K562 (cell line): ENCODE data around the gene MYCBP. TPM values are rescaled to one million over a fixed set of nuclear protein-coding genes. Genes with fewer than 3 reads are reported as not detected.

Experiments used
- ATAC-seq: fragments of 200-7000 bp; cut with Tn5 transposase; 3 replicates; pipeline ENCODE4 v1.9.1; 2020; ENCODE audit warnings: moderate library complexity
- BruUV-seq: library from RNA; stranded (reverse); fragments of 400-500 nt; replicated peaks from 2 replicates; lab custom pipeline; 2021; lab: Mats Ljungman, UMichigan
- CTCF ChIA-PET: fragments of 300-600 bp; formaldehyde crosslinking; extraction: SDS; loops from one replicate; lab custom pipeline; 2021; ENCODE audit warnings: low intra/inter-chr PET ratio; lab: Yijun Ruan, JAX
- POLR2A ChIA-PET: fragments of 300-600, 350-650 bp; sonication (Branson Sonifier 250); formaldehyde crosslinking; extraction: SDS; loops from one replicate; lab custom pipeline; 2021; ENCODE audit warnings: antibody characterized with exemption, inconsistent platforms; lab: Yijun Ruan, JAX
- DNase-seq, 4 experiments: peaks; one replicate each; pipeline versions ENCODE4 v3.0.0 to v3.0.0-alpha.2; 2011 to 2018; ENCODE audit warnings: low spot score in 3 of 4, mixed read lengths in 3 of 4; ENCODE audit errors: extremely low read depth in 1 of 4
- FAIRE-seq: peaks from 2 replicates; lab custom pipeline; 2011; peaks lifted over from hg19 to GRCh38; lab: Jason Lieb, UNC
- H2AFZ ChIP-seq: 2 replicates; pipeline ENCODE4 v1.6.0; 2011; ENCODE audit warnings: low read depth, low read length, control low read depth, inconsistent platforms
- H3K27ac ChIP-seq: fragments of 200-600 bp; 3 replicates; pipeline ENCODE4 v1.8.0; 2011; ENCODE audit warnings: low read depth, mild to moderate bottlenecking, control low read depth, inconsistent platforms, low read length, moderate library complexity, mixed read lengths; ENCODE audit errors: extremely low read depth
- H3K27me3 ChIP-seq, 2 experiments: fragments of 300-600 bp in 1 of 2; 2 replicates in 1 of 2; 3 replicates in 1 of 2; pipeline versions ENCODE4 v1.6.0 to v1.8.0; 2011; ENCODE audit warnings: inconsistent platforms in 2 of 2, low read length in 2 of 2, mild to moderate bottlenecking in 1 of 2, mixed read lengths in 1 of 2, moderate library complexity in 1 of 2; ENCODE audit not compliant: control insufficient read depth in 2 of 2, insufficient read depth in 2 of 2
- H3K36me3 ChIP-seq: fragments of 300-600 bp; 3 replicates; pipeline ENCODE4 v1.8.0; 2011; ENCODE audit warnings: mild to moderate bottlenecking, low read length, inconsistent platforms; ENCODE audit not compliant: control insufficient read depth, insufficient read depth
- H3K4me1 ChIP-seq, 2 experiments: fragments of 200-600 bp in 1 of 2; replicated peaks in 1 of 2; 2 replicates in 1 of 2; 3 replicates in 1 of 2; pipeline versions ENCODE4 v1.5.1 to v1.8.0; 2011; ENCODE audit warnings: inconsistent platforms in 2 of 2, low read length in 2 of 2, mild to moderate bottlenecking in 1 of 2, mixed read lengths in 1 of 2, moderate library complexity in 1 of 2; ENCODE audit not compliant: control insufficient read depth in 2 of 2, insufficient read depth in 2 of 2
- H3K4me2 ChIP-seq: 2 replicates; pipeline ENCODE4 v1.6.1; 2011; ENCODE audit warnings: low read length, control low read depth, inconsistent platforms, mixed read lengths; ENCODE audit not compliant: insufficient read depth
- H3K4me3 ChIP-seq: fragments of 200-600 bp; sonication (generic), shearing (Covaris generic); 2 replicates; pipeline ENCODE4 v1.5.1; 2016; ENCODE audit warnings: control low read depth, inconsistent platforms
- H3K79me2 ChIP-seq: fragments of 200-600 bp; 3 replicates; pipeline ENCODE4 v1.8.0; 2011; ENCODE audit warnings: low read length, inconsistent platforms; ENCODE audit not compliant: control insufficient read depth, insufficient read depth
- H3K9ac ChIP-seq, 2 experiments: 2 replicates each; pipeline versions ENCODE4 v1.6.0 to v1.6.1; 2011; ENCODE audit warnings: low read depth in 2 of 2, low read length in 2 of 2, control low read depth in 1 of 2, inconsistent platforms in 1 of 2, mild to moderate bottlenecking in 1 of 2, mixed read lengths in 1 of 2; ENCODE audit not compliant: insufficient read depth in 1 of 2
- H3K9me1 ChIP-seq: one replicate; pipeline ENCODE4 v1.6.0; 2011; ENCODE audit warnings: inconsistent platforms, mild to moderate bottlenecking, low read length, moderate library complexity; ENCODE audit not compliant: control insufficient read depth, insufficient read depth
- H3K9me3 ChIP-seq: replicated peaks from 2 replicates; pipeline ENCODE4 v1.5.1; 2011; ENCODE audit warnings: low read depth, low read length, inconsistent platforms; ENCODE audit not compliant: control insufficient read depth, insufficient read depth
- H4K20me1 ChIP-seq: replicated peaks from 2 replicates; pipeline ENCODE4 v1.6.1; 2011; ENCODE audit warnings: low read length, inconsistent platforms, mixed read lengths; ENCODE audit not compliant: control insufficient read depth, insufficient read depth
- BCL6 ChIP-seq: fragments of 250-450 bp; sonication (Bioruptor Pico); IDR thresholded peaks from 2 replicates; pipeline ENCODE4 v1.4.0; 2020
- CHD1 ChIP-seq: fragments of 200-600 bp; sonication (generic); IDR thresholded peaks from one replicate; pipeline ENCODE4 v1.6.1; 2012; ENCODE audit warnings: mild to moderate bottlenecking, moderate library complexity, low read length, inconsistent platforms
- E4F1 ChIP-seq: fragments of 250-450 bp; sonication (Bioruptor Pico); IDR thresholded peaks from 2 replicates; pipeline ENCODE4 v1.5.0; 2021; ENCODE audit warnings: mild to moderate bottlenecking, borderline replicate concordance
- FOXK1 ChIP-seq: sonication (generic); formaldehyde crosslinking; IDR thresholded peaks from 2 replicates; pipeline ENCODE4 v1.8.0; 2022; ENCODE audit warnings: missing genetic modification reagents, mild to moderate bottlenecking, borderline replicate concordance
- FUS ChIP-seq: fragments of 200-400 bp; formaldehyde crosslinking; optimal IDR thresholded peaks from 2 replicates; pipeline ENCODE3; 2017; ENCODE audit warnings: low read depth, low read length
- HNRNPH1 ChIP-seq: fragments of 200-400 bp; formaldehyde crosslinking; optimal IDR thresholded peaks from 2 replicates; pipeline ENCODE3; 2017; ENCODE audit warnings: low read depth, mild to moderate bottlenecking, low read length, moderate library complexity
- KDM4B ChIP-seq, 2 experiments: fragments of 450-650 bp in 1 of 2; sonication (generic) in 1 of 2; IDR thresholded peaks; 2 replicates each; pipeline ENCODE4 v1.6.1; 2016 to 2017; ENCODE audit warnings: borderline replicate concordance in 2 of 2, antibody characterized with exemption in 1 of 2, low read depth in 1 of 2, mild to moderate bottlenecking in 1 of 2
- OTX1 ChIP-seq: fragments of 450-650 bp; formaldehyde crosslinking; IDR thresholded peaks from 2 replicates; pipeline ENCODE4 v1.4.0; 2022; ENCODE audit warnings: mild to moderate bottlenecking
- RBM14 ChIP-seq: fragments of 200-400 bp; formaldehyde crosslinking; IDR thresholded peaks from 2 replicates; pipeline ENCODE4 v1.6.1; 2018; ENCODE audit warnings: low read depth, mild to moderate bottlenecking, low read length, moderate library complexity, borderline replicate concordance; ENCODE audit not compliant: insufficient read depth
- SIRT6 ChIP-seq: IDR thresholded peaks from one replicate; pipeline ENCODE4 v1.6.1; 2012; ENCODE audit warnings: low read depth, mild to moderate bottlenecking, control low read depth, inconsistent platforms, low read length, moderate library complexity
- SNRNP70 ChIP-seq: fragments of 200-400 bp; formaldehyde crosslinking; optimal IDR thresholded peaks from 2 replicates; pipeline ENCODE3; 2017; ENCODE audit warnings: low read depth, low read length
- ZKSCAN8 ChIP-seq: fragments of 200-800 bp; sonication (Bioruptor generic); IDR thresholded peaks from 2 replicates; pipeline ENCODE4 v1.6.1; 2016; ENCODE audit warnings: missing genetic modification characterization, missing compliant biosample characterization
- ZNF766 ChIP-seq: fragments of 200-800 bp; sonication (Bioruptor generic); conservative IDR thresholded peaks from 2 replicates; pipeline ENCODE4 v1.6.1; 2016; ENCODE audit warnings: missing genetic modification characterization, missing compliant biosample characterization
- WGBS: fragments of 100-300 bp; shearing (Covaris generic); methylation state at CpG from one replicate; pipeline ENCODE4 v1.1.6; 2016; ENCODE audit warnings: low coverage, mixed read lengths; ENCODE audit not compliant: insufficient coverage; ENCODE audit errors: missing lambda C conversion rate; 5-methylcytosine and 5-hydroxymethylcytosine counted together
- in situ Hi-C: fragments of 300-500 bp; cut with MboI; formaldehyde crosslinking; loops from 4 replicates; pipeline ENCODE4 v1.15.0; 2018; ENCODE audit warnings: inconsistent platforms, mixed read lengths
- intact Hi-C: fragments of 100-400 bp; cut with micrococcal nuclease; formaldehyde crosslinking; loops from 2 replicates; pipeline ENCODE4 v1.14.2; 2022
- polyA plus RNA-seq, 8 experiments: library from polyadenylated mRNA; depleted of rRNA in 4 of 8; stranded (reverse) in 5 of 8; unstranded in 3 of 8; fragments of >200 nt; fragmentation: Nextera tagmentation in 2 of 8; fragmentation: Illumina TruSeq in 1 of 8; extraction: Ambion mirVana in 2 of 8; extraction: Trizol in 1 of 8; gene quantifications; 2 replicates each; pipeline versions ENCODE4 v1.2.1 to v1.2.3, GENCODE V29; 2011 to 2014; ENCODE audit warnings: inconsistent platforms in 1 of 8, missing spikeins in 1 of 8
- total RNA-seq, 7 experiments: library from RNA; depleted of rRNA in 6 of 7; stranded (reverse); fragments of >200 nt in 6 of 7; fragmentation: Illumina TruSeq in 2 of 7; extraction: Trizol in 2 of 7; gene quantifications; 2 replicates each; pipeline versions ENCODE4 v1.2.1 to v1.2.3, GENCODE V29; 2011 to 2021; ENCODE audit warnings: low replicate concordance in 1 of 7

MYCBP gene
- total and polyA plus RNA-seq, 9 of the 15 experiments (the other 6 are each of a cell fraction or from before 2014, with no cell fraction given), result 32.3 to 253 (median 72.9) TPM

DNA sequence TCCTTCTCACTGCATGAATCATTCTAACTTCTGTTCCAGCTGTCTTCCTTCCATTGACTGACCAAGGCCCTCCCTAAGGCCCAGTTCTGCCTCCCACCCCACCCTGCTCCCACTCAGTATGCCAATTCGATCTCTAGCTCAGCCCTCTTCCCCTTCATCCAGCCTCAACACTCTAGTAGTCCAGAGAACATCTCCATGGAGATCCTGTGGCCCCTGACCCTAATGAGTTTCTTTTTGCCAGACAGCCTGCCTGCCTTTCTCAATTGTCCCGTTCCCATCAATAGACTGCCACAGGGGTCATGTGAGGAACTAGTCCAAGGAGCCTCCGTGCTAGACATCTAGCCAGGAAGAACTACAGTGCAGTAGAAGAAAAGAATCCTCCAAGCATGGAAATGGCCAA, 40.0 kb downstream of the MYCBP start:
- DNase-seq (no peak), FAIRE-seq (no peak), ATAC-seq (no peak)
- Histone ChIP-seq H3K9me3 (no peaks in the 10 kb centered on the region), H3K27me3 (0 out of 5 replicates have a peak, but pooled peaks cover 0 to 3% of the 10 kb centered on the region in 2 experiments), H2AFZ (no peak overlapping the region), H3K79me2 (no peaks in the 10 kb centered on the region), H4K20me1 (no peaks in the 10 kb centered on the region), H3K4me3 (no peak overlapping the region), H3K9ac (no peak overlapping the region; a peak in 1 of 4 replicates), H3K4me1 (peaks cover 0 to 9% of the 10 kb centered on the region in 2 experiments; a peak in 2 of 5 replicates), H3K36me3 (peaks cover under 1% of the 10 kb centered on the region; the same call in 1 of the 3 replicates), H3K9me1 (no peaks in the 10 kb centered on the region), H3K4me2 (no peak overlapping the region), H3K27ac (no peak overlapping the region)
- intact Hi-C loops (no loop called here), in situ Hi-C loops (loop anchor here (5.0 kb wide), 1 partner anchor 791 kb away; no protein-coding TSS in a partner anchor)
- no TSS peak for BruUV-seq
- WGBS, result 37% methylated on average over 3 of the region's 3 CpGs
- POLR2A ChIA-PET, result interaction anchor here (0.9 to 1.3 kb wide), 2 partner anchors 11 to 213 kb away, joined by 3 to 5 read pairs; no protein-coding TSS in a partner anchor
- CTCF ChIA-PET, result interaction anchor here (0.6 to 1.0 kb wide), 2 partner anchors 223 to 843 kb away, joined by 3 to 5 read pairs; partner anchors contain the start of gene SF3A3
- TF ChIP-seq OTX1 (CRISPR knock-in tag) (no peak), FUS (no peak), SIRT6 (no peak), CHD1 (no peak), ZNF766 (CRISPR knock-in tag) (no peak), BCL6 (CRISPR knock-in tag) (no peak), ZKSCAN8 (CRISPR knock-in tag) (no peak), KDM4B (IDR thresholded peaks at IDR 0.05; ENCODE audit: borderline replicate concordance in 2 of 2, low read depth in 1 of 2) (no peak), FOXK1 (CRISPR knock-in tag) (no peak), HNRNPH1 (no peak), E4F1 (CRISPR knock-in tag) (no peak), SNRNP70 (no peak), RBM14 (no peak)
